ENCODE measurements around the gene IFIT1.
"Not testable (repeated sequence)": the region's sequence is repeated elsewhere in the genome, so short reads cannot be mapped to it uniquely, and the experiment has no call there.

IFIT1 gene

DNA sequence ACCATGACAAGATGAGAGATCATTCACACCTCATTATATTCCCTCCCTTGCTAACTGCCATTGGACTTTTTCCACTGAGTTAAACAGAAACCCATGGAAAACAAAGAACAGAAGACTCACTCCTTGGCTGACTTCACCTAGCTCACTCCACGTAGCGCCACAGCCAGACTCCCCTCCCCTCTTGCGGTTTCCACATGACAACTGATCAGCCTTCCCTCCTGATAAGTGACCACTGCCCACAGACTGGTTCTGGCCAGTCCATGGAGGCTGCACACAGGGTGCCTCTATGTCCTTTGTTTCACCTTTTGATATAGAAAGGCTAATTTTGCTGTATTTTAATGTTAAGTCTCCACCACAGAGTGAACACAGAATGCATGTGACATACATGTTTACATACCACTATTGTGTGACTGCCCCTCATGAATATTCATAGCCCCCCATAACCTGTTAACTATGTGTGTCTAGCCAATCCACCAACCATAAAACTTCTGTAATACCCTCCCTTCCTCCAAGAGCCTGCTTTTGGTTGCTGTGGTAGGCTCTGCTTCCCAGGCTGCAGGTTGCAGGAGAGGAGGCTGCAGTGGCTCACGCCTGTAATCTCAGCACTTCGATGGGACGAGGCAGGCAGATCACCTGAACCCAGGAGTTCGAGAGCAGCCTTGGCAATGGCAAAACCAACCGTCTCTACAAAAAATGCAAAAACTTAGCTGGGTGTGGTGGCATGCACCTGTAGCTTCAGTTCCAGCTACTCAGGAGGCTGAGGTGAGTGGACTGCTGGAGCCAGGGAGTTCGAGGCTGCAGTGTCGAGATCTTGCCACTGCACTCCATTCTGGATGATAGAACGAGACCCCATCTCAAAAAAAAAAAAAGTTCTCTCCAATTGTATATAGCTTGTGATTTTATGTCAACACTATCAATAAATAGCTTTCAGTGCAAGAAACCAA lies 12.0 kb downstream of the IFIT1 start:
- no peaks in the 10 kb centered on the region for H3K27me3 ChIP-seq (ENCODE audit: control insufficient read depth, insufficient read depth, low read length)
- H3K36me3 ChIP-seq (ENCODE audit: control insufficient read depth, insufficient read depth, low read length): no peaks in the 10 kb centered on the region
- no peak overlapping the region for H3K9ac ChIP-seq (ENCODE audit: low read depth, low read length)
- no peaks in the 10 kb centered on the region for H3K4me1 ChIP-seq (ENCODE audit: control insufficient read depth, insufficient read depth, low read length)
- H3K27ac ChIP-seq (ENCODE audit: low read depth, low read length): no peak overlapping the region
- no peak overlapping the region for H3K4me3 ChIP-seq (ENCODE audit: low read depth, low read length)
- no peaks in the 10 kb centered on the region for H3K9me3 ChIP-seq (ENCODE audit: control insufficient read depth, insufficient read depth, low read length)

- not testable (repeated sequence) for H3K36me3 ChIP-seq (ENCODE audit: control insufficient read depth, insufficient read depth, low read length); H3K27me3 ChIP-seq (ENCODE audit: control insufficient read depth, insufficient read depth, low read length); H3K4me3 ChIP-seq (ENCODE audit: low read depth, low read length); H3K4me1 ChIP-seq (ENCODE audit: control insufficient read depth, insufficient read depth, low read length); H3K27ac ChIP-seq (ENCODE audit: low read depth, low read length); H3K9me3 ChIP-seq (ENCODE audit: control insufficient read depth, insufficient read depth, low read length); H3K9ac ChIP-seq (ENCODE audit: low read depth, low read length)
These were observed 13.8 kb downstream of the IFIT1 start for GRCh38 chr10:89406178-89406577.

DNA sequence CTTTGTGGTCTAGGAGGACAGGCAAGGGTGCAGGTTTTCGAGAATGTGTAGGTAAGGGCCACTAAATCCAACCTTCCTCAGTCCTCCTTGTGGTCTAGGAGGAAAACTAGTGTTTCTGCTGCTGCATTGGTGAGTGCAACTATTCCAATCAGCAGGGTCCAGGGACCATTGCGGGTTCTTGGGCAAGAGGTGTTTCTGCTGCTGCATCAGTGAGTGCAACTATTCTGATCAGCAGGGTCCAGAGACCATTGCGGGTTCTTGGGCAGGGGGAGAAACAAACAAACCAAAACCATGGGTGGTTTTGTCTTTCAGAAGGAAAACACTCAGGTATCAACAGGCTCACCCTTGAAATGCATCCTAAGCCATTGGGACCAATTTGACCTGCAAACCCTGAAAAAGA lies 15.4 kb downstream of the IFIT1 start:
- not testable (repeated sequence) for H3K27ac ChIP-seq (ENCODE audit: low read depth, low read length); H3K9me3 ChIP-seq (ENCODE audit: control insufficient read depth, insufficient read depth, low read length); H3K9ac ChIP-seq (ENCODE audit: low read depth, low read length); H3K27me3 ChIP-seq (ENCODE audit: control insufficient read depth, insufficient read depth, low read length); H3K36me3 ChIP-seq (ENCODE audit: control insufficient read depth, insufficient read depth, low read length); H3K4me1 ChIP-seq (ENCODE audit: control insufficient read depth, insufficient read depth, low read length); H3K4me3 ChIP-seq (ENCODE audit: low read depth, low read length)

- not testable (repeated sequence) for H3K4me1 ChIP-seq (ENCODE audit: control insufficient read depth, insufficient read depth, low read length); H3K9ac ChIP-seq (ENCODE audit: low read depth, low read length); H3K4me3 ChIP-seq (ENCODE audit: low read depth, low read length); H3K27ac ChIP-seq (ENCODE audit: low read depth, low read length); H3K9me3 ChIP-seq (ENCODE audit: control insufficient read depth, insufficient read depth, low read length); H3K27me3 ChIP-seq (ENCODE audit: control insufficient read depth, insufficient read depth, low read length); H3K36me3 ChIP-seq (ENCODE audit: control insufficient read depth, insufficient read depth, low read length)
These were observed 16.9 kb downstream of the IFIT1 start for GRCh38 chr10:89409282-89409681.

GRCh38 chr10:89410551-89410950 lies 18.1 kb downstream of the IFIT1 start:
- not testable (repeated sequence) for H3K27ac ChIP-seq (ENCODE audit: low read depth, low read length); H3K4me3 ChIP-seq (ENCODE audit: low read depth, low read length); H3K9ac ChIP-seq (ENCODE audit: low read depth, low read length); H3K9me3 ChIP-seq (ENCODE audit: control insufficient read depth, insufficient read depth, low read length); H3K36me3 ChIP-seq (ENCODE audit: control insufficient read depth, insufficient read depth, low read length); H3K4me1 ChIP-seq (ENCODE audit: control insufficient read depth, insufficient read depth, low read length)
- H3K27me3 ChIP-seq (ENCODE audit: control insufficient read depth, insufficient read depth, low read length): peaks cover 16% of the 10 kb centered on the region

- not testable (repeated sequence) for H3K36me3 ChIP-seq (ENCODE audit: control insufficient read depth, insufficient read depth, low read length); H3K9ac ChIP-seq (ENCODE audit: low read depth, low read length); H3K27ac ChIP-seq (ENCODE audit: low read depth, low read length); H3K4me3 ChIP-seq (ENCODE audit: low read depth, low read length); H3K4me1 ChIP-seq (ENCODE audit: control insufficient read depth, insufficient read depth, low read length); H3K9me3 ChIP-seq (ENCODE audit: control insufficient read depth, insufficient read depth, low read length)
- peaks cover 22% of the 10 kb centered on the region for H3K27me3 ChIP-seq (ENCODE audit: control insufficient read depth, insufficient read depth, low read length)
These were observed 18.7 kb downstream of the IFIT1 start for GRCh38 chr10:89411135-89411534.

DNA sequence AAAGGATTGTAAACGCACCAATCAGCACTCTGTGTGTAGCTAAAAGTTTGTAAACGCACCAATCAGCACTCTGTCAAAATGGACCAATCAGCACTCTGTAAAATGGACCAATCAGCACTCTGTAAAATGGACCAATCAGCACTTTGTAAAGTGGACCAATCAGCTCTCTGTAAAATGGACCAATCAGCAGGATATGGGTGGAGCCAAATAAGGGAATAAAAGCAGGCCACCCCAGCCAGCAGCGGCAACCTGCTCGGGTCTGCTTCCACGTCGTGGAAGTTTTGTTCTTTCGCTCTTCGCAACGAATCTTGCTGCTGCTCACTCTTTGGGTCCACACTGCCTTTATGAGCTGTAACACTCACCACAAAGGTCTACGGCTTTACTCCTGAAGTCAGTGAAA lies 19.9 kb downstream of the IFIT1 start:
- not testable (repeated sequence) for H3K4me1 ChIP-seq (ENCODE audit: control insufficient read depth, insufficient read depth, low read length); H3K36me3 ChIP-seq (ENCODE audit: control insufficient read depth, insufficient read depth, low read length); H3K4me3 ChIP-seq (ENCODE audit: low read depth, low read length); H3K9ac ChIP-seq (ENCODE audit: low read depth, low read length); H3K27ac ChIP-seq (ENCODE audit: low read depth, low read length); H3K9me3 ChIP-seq (ENCODE audit: control insufficient read depth, insufficient read depth, low read length)
- peaks cover 27% of the 10 kb centered on the region for H3K27me3 ChIP-seq (ENCODE audit: control insufficient read depth, insufficient read depth, low read length)

DNA sequence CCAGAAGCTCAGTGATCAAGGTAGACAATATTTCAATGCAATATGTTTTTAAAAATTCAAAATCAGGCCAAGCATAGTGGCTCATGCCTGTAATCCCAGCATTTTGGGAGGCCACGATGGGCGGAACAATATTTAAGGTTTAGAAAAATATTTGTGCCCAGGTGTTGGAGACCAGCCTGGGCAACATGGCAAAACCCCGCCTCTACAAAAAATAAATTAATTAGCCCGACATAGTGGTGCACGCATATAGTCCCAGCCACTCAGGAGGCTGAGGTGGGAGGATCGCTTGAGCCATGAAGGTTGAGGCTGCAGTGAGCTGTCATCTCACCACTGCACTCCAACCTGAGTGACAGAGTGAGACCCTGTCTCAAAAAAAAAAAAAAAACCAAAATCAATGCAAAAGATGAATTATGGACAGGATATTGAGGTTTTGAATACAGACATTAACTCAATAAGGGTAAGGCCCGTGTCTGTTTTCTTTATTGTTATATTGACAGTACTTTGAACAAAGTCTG lies 21.0 kb downstream of the IFIT1 start:
- H3K27me3 ChIP-seq (ENCODE audit: control insufficient read depth, insufficient read depth, low read length): peaks cover 27% of the 10 kb centered on the region
- no peak overlapping the region for H3K27ac ChIP-seq (ENCODE audit: low read depth, low read length)
- peak overlapping the region; percentile 71; the same call in 1 of the 2 replicates for H3K4me3 ChIP-seq (ENCODE audit: low read depth, low read length)
- no peaks in the 10 kb centered on the region for H3K36me3 ChIP-seq (ENCODE audit: control insufficient read depth, insufficient read depth, low read length)
- H3K4me1 ChIP-seq (ENCODE audit: control insufficient read depth, insufficient read depth, low read length): peaks cover 10% of the 10 kb centered on the region
- no peaks in the 10 kb centered on the region for H3K9me3 ChIP-seq (ENCODE audit: control insufficient read depth, insufficient read depth, low read length)
- H3K9ac ChIP-seq (ENCODE audit: low read depth, low read length): no peak overlapping the region

- H3K9me3 ChIP-seq (ENCODE audit: control insufficient read depth, insufficient read depth, low read length): no peaks in the 10 kb centered on the region
- peak within 1 kb of the TSS; percentile 73 for H3K27ac ChIP-seq (ENCODE audit: low read depth, low read length)
- peaks cover 16% of the 10 kb centered on the region for H3K4me1 ChIP-seq (ENCODE audit: control insufficient read depth, insufficient read depth, low read length)
- H3K9ac ChIP-seq (ENCODE audit: low read depth, low read length): peak within 1 kb of the TSS; percentile 52
- peak within 1 kb of the TSS; percentile 71 for H3K4me3 ChIP-seq (ENCODE audit: low read depth, low read length)
- peaks cover 27% of the 10 kb centered on the region for H3K27me3 ChIP-seq (ENCODE audit: control insufficient read depth, insufficient read depth, low read length)
- no peaks in the 10 kb centered on the region for H3K36me3 ChIP-seq (ENCODE audit: control insufficient read depth, insufficient read depth, low read length)
These were observed 21.9 kb downstream of the IFIT1 start, which contains the start of gene IFIT5 for GRCh38 chr10:89414146-89414878. Gene IFIT5 (plus strand): TSS chr10:89414568. CDS start chr10:89414799, 231 bp downstream.

DNA sequence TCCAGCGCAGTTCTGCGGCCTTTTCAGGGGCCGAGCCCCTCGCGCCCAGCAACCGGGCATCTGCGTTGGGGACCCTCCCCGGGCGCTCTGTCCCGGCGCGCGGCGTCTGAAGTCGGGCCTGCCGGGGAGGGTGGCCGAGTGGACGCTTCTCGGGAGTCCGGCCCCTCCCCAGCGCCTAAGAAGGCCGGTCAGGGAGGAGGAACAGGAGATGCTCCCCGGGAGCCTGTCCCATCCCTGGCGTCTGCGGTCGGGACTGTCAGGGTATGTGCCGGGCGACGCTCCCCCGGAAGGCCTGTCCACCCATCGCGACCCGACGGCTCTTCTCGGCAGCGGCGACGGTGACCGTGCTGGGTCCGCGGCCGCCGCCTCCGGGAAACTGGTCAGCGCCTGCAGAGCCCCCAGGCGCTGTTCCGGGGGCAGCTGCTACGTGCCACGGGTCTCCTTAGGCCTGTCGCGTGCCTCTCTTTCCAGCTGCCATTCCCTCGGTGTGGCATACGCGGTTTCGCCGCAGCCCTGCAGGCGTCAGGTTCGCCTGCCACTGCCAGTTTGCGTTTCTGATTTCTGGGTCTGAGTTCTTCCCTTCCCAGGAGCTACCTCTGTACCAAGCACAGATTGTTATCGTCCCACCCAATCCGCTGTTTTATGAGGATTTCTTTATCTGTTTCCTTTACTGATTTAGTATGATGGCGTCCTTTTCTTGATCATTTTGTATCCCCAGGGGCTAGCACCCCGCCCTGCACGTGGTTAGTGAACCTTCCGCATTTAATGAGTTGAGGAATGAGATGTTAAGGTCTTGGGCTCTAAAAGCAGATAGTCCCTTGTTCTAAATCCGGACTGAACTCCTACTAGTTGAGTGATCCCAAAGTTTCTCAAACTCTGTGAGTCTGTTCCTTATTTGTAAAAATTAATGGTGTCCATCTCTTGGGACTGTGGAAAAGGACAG lies 22.7 kb downstream of the IFIT1 start:
- Histone ChIP-seq H3K4me1 (ENCODE audit: control insufficient read depth, insufficient read depth, low read length) (peaks cover 18% of the 10 kb centered on the region), H3K9ac (ENCODE audit: low read depth, low read length) (peak overlapping the region; percentile 52), H3K36me3 (ENCODE audit: control insufficient read depth, insufficient read depth, low read length) (no peaks in the 10 kb centered on the region), H3K4me3 (ENCODE audit: low read depth, low read length) (peak overlapping the region; percentile 71), H3K27ac (ENCODE audit: low read depth, low read length) (peak overlapping the region; percentile 73), H3K9me3 (ENCODE audit: control insufficient read depth, insufficient read depth, low read length) (no peaks in the 10 kb centered on the region), H3K27me3 (ENCODE audit: control insufficient read depth, insufficient read depth, low read length) (peaks cover 27% of the 10 kb centered on the region)

Measured in HUES48 (cell line).